MCF 10A (cell line): ENCODE measurements around the gene SLC35D1. TPM values are rescaled to one million over a fixed set of nuclear protein-coding genes. Genes with fewer than 3 reads are reported as not detected.

Experiments
- BruUV-seq: library from RNA; stranded (reverse); fragments of 400-500 nt; replicated peaks from 2 replicates; lab custom pipeline; 2021; lab: Mats Ljungman, UMichigan
- CTCF ChIA-PET: fragments of 300-600 bp; sonication (Branson Sonifier 250); formaldehyde crosslinking; extraction: SDS; loops from one replicate; lab custom pipeline; 2021; ENCODE audit warnings: antibody characterized with exemption, inconsistent platforms; lab: Yijun Ruan, JAX
- POLR2A ChIA-PET: fragments of 300-600, 350-650 bp; sonication (Branson Sonifier 250); formaldehyde crosslinking; extraction: SDS; loops from one replicate; lab custom pipeline; 2020; ENCODE audit warnings: antibody characterized with exemption, inconsistent platforms; lab: Yijun Ruan, JAX
- DNase-seq: peaks from one replicate; pipeline ENCODE4 v3.0.0-alpha.2; 2018; ENCODE audit not compliant: unreplicated experiment
- H3K27ac Mint-ChIP-seq: one replicate; pipeline ENCODE4 v1.8.0; 2022; ENCODE audit warnings: mild to moderate bottlenecking, low read depth, mixed read lengths; ENCODE audit not compliant: unreplicated experiment
- H3K27me3 Mint-ChIP-seq: one replicate; pipeline ENCODE4 v1.8.0; 2022; ENCODE audit warnings: mixed read lengths; ENCODE audit not compliant: insufficient read depth, unreplicated experiment
- H3K36me3 Mint-ChIP-seq: one replicate; pipeline ENCODE4 v1.8.0; 2022; ENCODE audit warnings: mild to moderate bottlenecking, moderate library complexity, mixed read lengths; ENCODE audit not compliant: insufficient read depth, unreplicated experiment
- H3K4me1 Mint-ChIP-seq: one replicate; pipeline ENCODE4 v1.8.0; 2022; ENCODE audit warnings: mixed read lengths; ENCODE audit not compliant: insufficient read depth, unreplicated experiment
- H3K4me3 Mint-ChIP-seq: one replicate; pipeline ENCODE4 v1.8.0; 2022; ENCODE audit warnings: mild to moderate bottlenecking, moderate library complexity, mixed read lengths; ENCODE audit not compliant: unreplicated experiment
- H3K9me3 Mint-ChIP-seq: one replicate; pipeline ENCODE4 v1.8.0; 2022; ENCODE audit warnings: mixed read lengths; ENCODE audit not compliant: unreplicated experiment
- intact Hi-C: fragments of 100-400 bp; cut with micrococcal nuclease; formaldehyde crosslinking; loops from 2 replicates; pipeline ENCODE4 v1.14.1; 2022
- total RNA-seq: library from RNA; stranded (reverse); gene quantifications from 2 replicates; pipeline ENCODE4 v1.2.3, GENCODE V29; 2022
- TF ChIP-seq, protein P1 (sequence below): fragments of 200-600 bp; IDR thresholded peaks from one replicate; pipeline ENCODE4 v1.8.0; 2022; ENCODE audit warnings: antibody characterized with exemption, mild to moderate bottlenecking; ENCODE audit not compliant: unreplicated experiment

Gene SLC35D1
- total RNA-seq, 1 experiment from 2014 or later: 11.5 TPM

DNA sequence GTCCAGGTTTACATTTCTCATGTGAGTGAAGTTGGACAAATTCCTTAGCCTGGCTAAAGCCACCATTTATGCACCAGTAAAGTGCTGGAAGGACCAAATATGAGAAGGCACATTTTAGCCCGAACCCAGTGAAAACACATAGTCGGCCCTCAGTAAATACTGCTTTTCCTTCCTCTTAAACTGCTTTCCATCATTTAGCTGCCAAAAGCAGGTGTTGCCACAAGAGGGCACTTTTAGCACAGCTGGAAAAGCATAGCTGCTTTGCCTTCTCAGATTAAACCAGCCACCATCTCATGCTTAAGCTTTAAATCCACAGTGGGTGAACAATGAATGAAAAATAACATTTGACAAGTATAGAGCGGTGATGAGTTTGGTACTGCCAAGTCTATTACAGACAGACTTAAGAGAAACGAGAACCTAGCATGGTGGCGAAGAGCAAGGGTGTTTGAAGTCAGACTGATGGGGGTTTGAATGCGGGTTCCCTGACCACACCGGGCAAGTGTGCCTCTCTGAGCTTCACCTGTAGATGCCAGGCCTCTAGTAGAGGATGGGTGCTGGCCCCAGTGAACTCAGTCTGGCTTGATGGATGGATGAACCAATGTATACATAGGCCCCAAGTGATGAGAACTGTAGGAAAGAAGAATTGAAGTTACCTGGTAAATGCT, 57.8 kb downstream of the SLC35D1 start:
- ChIA-PET POLR2A (interaction anchor here (0.6 to 3.8 kb wide), 14 partner anchors 8 to 270 kb away, joined by 3 to 33 read pairs (median 4); partner anchors contain the start of genes DNAI4 and MIER1), CTCF (interaction anchor here (0.5 to 6.5 kb wide), 43 partner anchors 9 to 511 kb away, joined by 3 to 193 read pairs (median 5); partner anchors contain the start of gene SLC35D1)
- intact Hi-C loops: loop anchor here (1.0 to 2.0 kb wide), 5 partner anchors 57 to 505 kb away; no protein-coding TSS in a partner anchor
- H3K4me3 Mint-ChIP-seq: no peak overlapping the region
- no TSS peak for BruUV-seq
- H3K36me3 Mint-ChIP-seq: peaks cover 31% of the 10 kb centered on the region
- DNase-seq: peak; percentile 73
- no peaks in the 10 kb centered on the region for H3K4me1 Mint-ChIP-seq
- TF ChIP-seq, protein P1, sequence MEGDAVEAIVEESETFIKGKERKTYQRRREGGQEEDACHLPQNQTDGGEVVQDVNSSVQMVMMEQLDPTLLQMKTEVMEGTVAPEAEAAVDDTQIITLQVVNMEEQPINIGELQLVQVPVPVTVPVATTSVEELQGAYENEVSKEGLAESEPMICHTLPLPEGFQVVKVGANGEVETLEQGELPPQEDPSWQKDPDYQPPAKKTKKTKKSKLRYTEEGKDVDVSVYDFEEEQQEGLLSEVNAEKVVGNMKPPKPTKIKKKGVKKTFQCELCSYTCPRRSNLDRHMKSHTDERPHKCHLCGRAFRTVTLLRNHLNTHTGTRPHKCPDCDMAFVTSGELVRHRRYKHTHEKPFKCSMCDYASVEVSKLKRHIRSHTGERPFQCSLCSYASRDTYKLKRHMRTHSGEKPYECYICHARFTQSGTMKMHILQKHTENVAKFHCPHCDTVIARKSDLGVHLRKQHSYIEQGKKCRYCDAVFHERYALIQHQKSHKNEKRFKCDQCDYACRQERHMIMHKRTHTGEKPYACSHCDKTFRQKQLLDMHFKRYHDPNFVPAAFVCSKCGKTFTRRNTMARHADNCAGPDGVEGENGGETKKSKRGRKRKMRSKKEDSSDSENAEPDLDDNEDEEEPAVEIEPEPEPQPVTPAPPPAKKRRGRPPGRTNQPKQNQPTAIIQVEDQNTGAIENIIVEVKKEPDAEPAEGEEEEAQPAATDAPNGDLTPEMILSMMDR: peak; percentile 69
- H3K27me3 Mint-ChIP-seq: no peaks in the 10 kb centered on the region
- no peaks in the 10 kb centered on the region for H3K9me3 Mint-ChIP-seq
- H3K27ac Mint-ChIP-seq: no peak overlapping the region

GRCh38 chr1:66993076-66993475, 60.9 kb downstream of the SLC35D1 start:
- Mint-ChIP-seq H3K4me3 (no peak overlapping the region), H3K27ac (no peak overlapping the region), H3K27me3 (no peaks in the 10 kb centered on the region), H3K4me1 (no peaks in the 10 kb centered on the region), H3K36me3 (peaks cover 30% of the 10 kb centered on the region), H3K9me3 (no peaks in the 10 kb centered on the region)
- intact Hi-C loops: no loop called here
- POLR2A ChIA-PET: interaction anchor here (0.6 to 1.3 kb wide), 2 partner anchors 10 to 483 kb away, joined by 3 to 4 read pairs; no protein-coding TSS in a partner anchor
- TF ChIP-seq, protein P1: no peak
- CTCF ChIA-PET: interaction anchor here (1.1 to 6.5 kb wide), 3 partner anchors 155 to 218 kb away, joined by 3 to 193 read pairs (median 54); no protein-coding TSS in a partner anchor
- DNase-seq: no peak
- TSS peak; percentile 5 for BruUV-seq

- TSS peak; percentile 8 for BruUV-seq
- no peaks in the 10 kb centered on the region for H3K4me1 Mint-ChIP-seq
- peaks cover 78% of the 10 kb centered on the region for H3K36me3 Mint-ChIP-seq
- no peak for DNase-seq
- ChIA-PET CTCF (interaction anchor here (0.8 to 1.7 kb wide), 4 partner anchors 10 to 228 kb away, joined by 3 to 13 read pairs (median 4); no protein-coding TSS in a partner anchor), POLR2A (interaction anchor here (0.7 kb wide), 1 partner anchor 147 kb away, joined by 3 read pairs; no protein-coding TSS in a partner anchor)
- no peak overlapping the region for H3K4me3 Mint-ChIP-seq
- TF ChIP-seq, protein P1: no peak
- intact Hi-C loops: no loop called here
- H3K27ac Mint-ChIP-seq: no peak overlapping the region
- no peaks in the 10 kb centered on the region for H3K27me3 Mint-ChIP-seq
- H3K9me3 Mint-ChIP-seq: no peaks in the 10 kb centered on the region
Measured at GRCh38 chr1:66985835-66986234, 68.1 kb downstream of the SLC35D1 start.

DNA sequence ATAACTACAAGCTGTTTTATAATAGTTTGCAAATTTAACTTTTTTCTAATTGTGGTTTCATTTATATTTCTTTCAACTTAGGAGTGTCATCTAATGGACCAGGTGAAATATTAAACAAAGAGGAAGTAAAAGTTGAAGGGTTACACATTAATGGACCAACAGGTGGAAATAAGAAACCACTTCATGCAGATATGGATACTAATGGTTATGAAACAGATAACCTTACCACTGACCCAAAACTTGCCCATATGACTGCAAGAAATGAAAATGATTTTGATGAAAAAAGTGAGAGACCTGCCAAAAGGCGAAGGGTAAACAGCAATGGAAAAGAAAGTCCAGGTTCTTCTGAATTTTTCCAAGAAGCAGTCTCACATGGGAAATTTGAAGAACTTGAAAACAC, 69.5 kb downstream of the SLC35D1 start:
- POLR2A ChIA-PET: interaction anchor here (0.9 to 1.3 kb wide), 4 partner anchors 11 to 151 kb away, joined by 3 read pairs; partner anchors contain the start of gene SLC35D1
- no peak overlapping the region for H3K27ac Mint-ChIP-seq
- no peak overlapping the region for H3K4me3 Mint-ChIP-seq

More for the DNA sequence above, 69.5 kb downstream of the SLC35D1 start:
- Mint-ChIP-seq H3K9me3 (no peaks in the 10 kb centered on the region), H3K4me1 (no peaks in the 10 kb centered on the region), H3K27me3 (no peaks in the 10 kb centered on the region), H3K36me3 (peaks cover 87% of the 10 kb centered on the region)
- intact Hi-C loops: no loop called here
- CTCF ChIA-PET: interaction anchor here (0.6 to 2.4 kb wide), 3 partner anchors 12 to 363 kb away, joined by 3 to 9 read pairs (median 3); no protein-coding TSS in a partner anchor
- TF ChIP-seq, protein P1: no peak
- no TSS peak for BruUV-seq
- DNase-seq: no peak
